Stimulated activated CD8-positive, alpha-beta memory T cell treated with anti-CD3 and anti-CD28 coated beads, Interleukin-4, amount 100 ng/mL, for 4 hours (primary cell): Measurements from ENCODE around the gene TSPAN14.

Experiments
- DNase-seq, 2 donors: peaks; one replicate each; pipeline ENCODE4 v3.0.0-alpha.2; 2020; ENCODE audit warnings: low read depth in 2 of 2, low spot score in 1 of 2

The TSPAN14 gene

GRCh38 chr10:80580638-80581468 lies 126.7 kb downstream of the TSPAN14 start:
- no peak for DNase-seq

GRCh38 chr10:80581469-80581835 lies 127.3 kb downstream of the TSPAN14 start:
- no peak for DNase-seq

- DNase-seq, result no peak
Measured at GRCh38 chr10:80582286-80582960, 128.3 kb downstream of the TSPAN14 start.
